Peyer's patch (tissue), 4 donors: ENCODE data around the gene TXLNG.

Experiments
- POLR2A ChIP-seq, 2 donors: fragments of 450-650 bp; IDR thresholded peaks; one replicate each; pipeline ENCODE4 v1.5.1; 2017; ENCODE audit warnings: antibody characterized with exemption in 2 of 2, mild to moderate bottlenecking in 2 of 2, moderate library complexity in 2 of 2
- TF ChIP-seq, protein P1 (sequence below), 6 experiments: fragments of 450-650 bp in 4 of 6; fragments of 200-600 bp in 2 of 6; sonication (generic) in 1 of 6; IDR thresholded peaks; one replicate each; pipeline ENCODE4 v1.5.1; 2017 to 2019; ENCODE audit warnings: antibody characterized with exemption in 6 of 6, mild to moderate bottlenecking in 3 of 6, moderate library complexity in 1 of 6

DNA sequence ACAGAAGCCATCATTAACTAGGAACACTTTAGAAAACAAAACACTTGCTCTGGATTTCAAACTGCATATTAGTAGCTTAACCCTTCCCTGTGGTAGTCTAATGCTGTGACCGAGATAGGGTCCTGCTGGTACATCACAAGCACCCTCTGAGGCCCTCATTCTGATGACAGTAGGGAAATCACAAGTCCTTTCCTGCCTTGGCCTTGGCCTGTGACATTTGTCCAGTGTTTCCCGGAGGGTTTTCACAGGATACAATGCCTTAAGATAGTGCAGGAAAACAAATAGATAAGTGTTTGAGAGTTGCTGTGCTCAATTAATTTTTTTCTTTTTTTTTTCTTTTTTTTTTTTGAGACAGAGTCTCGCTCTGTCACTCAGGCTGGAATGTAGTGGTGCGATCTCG is 37.8 kb upstream of the TXLNG start:
- no peak for TF ChIP-seq POLR2A (IDR thresholded peaks at IDR 0.05)
- TF ChIP-seq, protein P1, sequence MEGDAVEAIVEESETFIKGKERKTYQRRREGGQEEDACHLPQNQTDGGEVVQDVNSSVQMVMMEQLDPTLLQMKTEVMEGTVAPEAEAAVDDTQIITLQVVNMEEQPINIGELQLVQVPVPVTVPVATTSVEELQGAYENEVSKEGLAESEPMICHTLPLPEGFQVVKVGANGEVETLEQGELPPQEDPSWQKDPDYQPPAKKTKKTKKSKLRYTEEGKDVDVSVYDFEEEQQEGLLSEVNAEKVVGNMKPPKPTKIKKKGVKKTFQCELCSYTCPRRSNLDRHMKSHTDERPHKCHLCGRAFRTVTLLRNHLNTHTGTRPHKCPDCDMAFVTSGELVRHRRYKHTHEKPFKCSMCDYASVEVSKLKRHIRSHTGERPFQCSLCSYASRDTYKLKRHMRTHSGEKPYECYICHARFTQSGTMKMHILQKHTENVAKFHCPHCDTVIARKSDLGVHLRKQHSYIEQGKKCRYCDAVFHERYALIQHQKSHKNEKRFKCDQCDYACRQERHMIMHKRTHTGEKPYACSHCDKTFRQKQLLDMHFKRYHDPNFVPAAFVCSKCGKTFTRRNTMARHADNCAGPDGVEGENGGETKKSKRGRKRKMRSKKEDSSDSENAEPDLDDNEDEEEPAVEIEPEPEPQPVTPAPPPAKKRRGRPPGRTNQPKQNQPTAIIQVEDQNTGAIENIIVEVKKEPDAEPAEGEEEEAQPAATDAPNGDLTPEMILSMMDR (IDR thresholded peaks at IDR 0.05), result no peak
